ENCODE measurements around the gene TBR1. TPM values are rescaled to one million over a fixed set of nuclear protein-coding genes. Genes with fewer than 3 reads are reported as not detected.

The TBR1 gene
- total RNA-seq, 2 donors from 2014 or later: not detected

DNA sequence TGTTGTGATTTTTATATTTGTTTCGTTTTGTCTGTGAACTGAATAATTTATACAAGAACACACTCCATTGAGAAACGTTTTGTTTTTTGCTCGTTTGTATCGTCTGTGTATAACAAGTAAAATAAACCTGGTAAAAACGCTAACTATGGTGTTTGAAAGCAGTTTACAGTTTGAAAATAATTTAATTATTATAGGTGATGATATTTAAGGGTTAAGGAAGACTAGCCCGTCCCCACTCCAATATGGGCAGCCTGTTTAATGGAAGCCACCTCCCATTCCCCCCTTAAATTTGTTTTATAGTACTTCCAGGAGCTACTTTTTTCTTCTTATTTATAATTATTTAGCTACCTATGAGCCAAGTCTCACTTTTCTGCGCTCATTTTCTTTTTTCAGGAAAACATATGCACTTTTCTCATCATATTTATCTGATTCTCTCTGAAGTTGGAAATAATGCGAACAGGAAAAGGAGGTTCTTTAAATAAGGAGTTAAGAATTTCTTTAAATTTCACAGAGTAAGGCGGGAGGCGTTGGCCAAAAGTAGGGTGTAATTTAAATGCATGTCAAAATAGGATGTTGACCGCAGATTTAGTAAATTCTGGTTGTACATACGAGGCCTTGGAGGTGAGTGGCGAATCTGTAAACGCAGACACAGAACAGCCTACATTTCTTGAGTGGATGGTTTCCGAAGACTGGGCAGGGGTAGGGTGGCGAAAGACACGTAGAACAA is 9.8 kb downstream of the TBR1 start:
- intact Hi-C loops (cut with DNase I): no loop called here
- DNase-seq (no peak), ATAC-seq (no peak)

DNA sequence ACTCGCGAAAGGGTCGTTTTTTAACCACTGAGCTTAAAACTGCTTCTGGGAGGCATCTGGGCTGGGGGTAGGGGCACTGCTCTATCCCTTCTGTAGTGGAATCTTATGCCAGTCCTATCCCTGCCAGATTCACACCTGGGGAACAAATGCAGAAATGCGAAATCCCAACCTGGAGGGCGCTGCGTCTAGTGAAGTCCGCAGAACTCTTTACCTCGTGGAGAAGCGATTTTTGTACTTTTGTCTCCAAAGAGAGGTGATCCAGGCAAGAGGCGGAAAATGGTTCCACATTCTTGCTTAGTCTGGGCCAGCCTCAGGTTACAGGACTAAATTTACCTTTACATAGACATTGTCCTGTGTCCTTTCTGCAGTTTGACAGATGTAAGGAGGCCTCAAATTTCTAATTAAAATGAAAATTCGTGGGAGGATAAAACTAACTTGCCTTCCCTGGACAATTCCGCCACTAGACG is 10.4 kb downstream of the TBR1 start:
- DNase-seq (no peak), ATAC-seq (no peak)
- intact Hi-C loops (cut with DNase I): no loop called here

DNA sequence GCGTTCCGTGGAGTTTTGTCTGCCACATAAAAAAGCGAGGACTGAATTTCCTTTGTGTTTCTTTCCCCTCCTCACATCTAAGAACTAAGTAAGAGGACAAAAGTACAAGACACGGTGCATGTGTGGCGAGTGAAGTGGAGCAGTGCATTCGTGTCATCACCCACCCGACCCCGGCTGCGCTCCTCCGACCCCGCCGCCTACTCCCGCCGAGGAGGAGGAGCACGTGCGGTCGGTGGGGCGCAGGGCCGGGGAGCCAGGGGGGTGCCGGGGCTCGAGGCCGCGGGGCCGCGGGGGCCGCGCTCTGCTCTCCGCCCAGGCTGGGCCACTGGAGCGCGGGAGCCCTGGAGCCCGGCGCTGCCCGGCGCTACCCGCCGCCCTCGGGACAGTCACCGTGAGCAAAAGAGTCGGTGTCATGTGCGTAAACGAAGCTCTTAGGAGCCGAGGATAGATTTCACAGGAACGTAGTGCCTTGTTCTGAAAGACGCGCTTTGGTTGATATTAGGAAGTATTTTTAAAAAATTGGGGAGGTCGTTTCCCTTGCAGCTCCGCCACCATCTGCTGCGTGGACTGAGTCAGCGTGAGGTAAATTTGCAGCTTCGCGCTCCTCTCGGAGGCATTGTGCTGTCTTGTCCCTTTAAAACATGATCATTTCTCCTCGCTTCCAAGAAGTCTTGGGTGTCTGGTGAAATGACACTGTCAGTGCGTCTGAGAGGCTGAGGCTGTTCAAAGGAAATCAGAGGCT is 11.0 kb downstream of the TBR1 start:
- intact Hi-C loops (cut with DNase I): no loop called here
- peak in 1 of 2 donors; percentile 22 for ATAC-seq
- no peak for DNase-seq

DNA sequence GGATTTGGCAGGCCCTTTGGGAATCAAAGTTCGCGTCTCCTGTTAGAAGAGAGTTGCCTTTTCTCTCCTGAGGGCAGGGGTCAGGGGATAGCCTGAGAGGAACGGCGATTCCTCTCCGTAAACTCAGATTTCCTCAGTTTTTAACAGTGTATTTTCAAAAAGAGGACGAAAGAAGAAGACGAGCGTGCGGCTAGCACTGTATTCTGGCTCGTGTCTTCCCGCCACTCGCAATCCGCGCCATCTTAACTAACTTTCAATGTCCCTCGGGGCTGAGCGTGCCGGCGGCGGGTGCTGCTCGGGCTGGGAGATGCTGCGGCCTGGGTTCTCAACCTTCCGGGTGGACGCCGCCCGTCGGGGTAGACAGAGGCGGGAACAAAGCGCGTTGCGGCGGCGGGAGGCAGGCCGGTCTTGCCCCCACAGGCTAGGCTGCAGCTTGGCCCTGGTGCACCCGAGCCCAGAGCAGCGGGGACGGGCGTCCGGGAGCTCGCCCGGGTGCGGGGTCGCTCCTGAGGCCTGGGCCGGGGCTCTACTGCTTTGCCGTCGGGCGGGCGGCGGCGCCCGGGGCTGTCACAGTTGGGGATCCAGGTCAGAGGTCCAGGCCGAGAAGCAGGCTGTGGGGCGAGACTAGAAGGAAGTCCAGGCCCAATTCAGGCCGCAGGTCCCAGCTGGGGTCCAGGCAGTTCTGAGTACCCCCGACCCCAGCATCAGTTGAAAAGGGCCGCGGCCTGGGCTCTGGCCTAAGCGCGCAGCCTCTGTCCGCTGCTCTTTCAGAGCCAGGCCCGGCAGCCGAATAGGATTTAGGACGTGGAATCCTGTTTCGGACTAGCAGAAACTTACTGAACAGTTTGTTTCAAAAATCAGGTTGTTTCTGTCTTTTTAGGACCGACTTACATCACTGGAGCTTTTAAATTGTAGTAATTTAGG is 11.8 kb downstream of the TBR1 start:
- DNase-seq: no peak
- intact Hi-C loops (cut with DNase I): no loop called here
- ATAC-seq: peak in 1 of 2 donors; percentile 19

DNA sequence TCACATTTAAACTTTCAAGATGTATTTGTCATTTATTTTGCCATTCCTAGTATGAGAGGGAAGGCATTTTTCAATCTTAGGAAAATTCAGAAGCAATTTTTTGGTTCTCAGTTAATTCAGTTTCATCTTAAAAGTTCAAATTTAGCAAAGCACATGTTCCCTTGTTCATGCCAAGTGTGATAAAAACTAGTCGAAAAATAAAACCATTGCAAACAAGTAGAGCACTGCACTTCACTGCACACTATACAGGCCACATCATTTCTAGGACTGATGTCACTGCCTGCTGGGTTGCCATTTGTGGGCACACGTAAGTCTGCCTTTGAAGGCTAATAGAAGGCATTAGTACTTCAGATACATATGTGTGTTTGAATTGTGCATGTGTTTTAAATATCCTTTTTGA is 14.3 kb downstream of the TBR1 start:
- intact Hi-C loops (cut with DNase I): no loop called here
- no peak for DNase-seq
- no peak for ATAC-seq

DNA sequence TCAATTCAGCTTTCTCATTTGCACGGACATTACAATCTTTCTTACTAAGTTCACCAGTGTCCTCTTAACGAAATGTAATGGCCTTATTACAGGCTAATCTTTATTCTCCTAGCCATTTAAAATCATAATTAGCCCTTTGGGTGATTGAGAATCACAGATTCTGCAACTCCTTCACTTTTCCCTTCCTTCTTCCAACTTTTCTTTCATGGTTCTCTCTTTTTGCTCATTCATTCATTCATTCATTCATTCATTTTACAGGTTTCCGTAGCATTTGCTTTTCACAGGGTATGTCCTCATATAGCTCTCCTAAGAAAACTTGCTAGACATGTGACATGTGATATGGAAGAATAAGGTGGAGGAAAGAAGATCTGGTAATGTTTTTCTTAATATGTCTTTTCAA is 16.0 kb downstream of the TBR1 start:
- no peak for DNase-seq
- ATAC-seq: no peak
- intact Hi-C loops (cut with DNase I): no loop called here

DNA sequence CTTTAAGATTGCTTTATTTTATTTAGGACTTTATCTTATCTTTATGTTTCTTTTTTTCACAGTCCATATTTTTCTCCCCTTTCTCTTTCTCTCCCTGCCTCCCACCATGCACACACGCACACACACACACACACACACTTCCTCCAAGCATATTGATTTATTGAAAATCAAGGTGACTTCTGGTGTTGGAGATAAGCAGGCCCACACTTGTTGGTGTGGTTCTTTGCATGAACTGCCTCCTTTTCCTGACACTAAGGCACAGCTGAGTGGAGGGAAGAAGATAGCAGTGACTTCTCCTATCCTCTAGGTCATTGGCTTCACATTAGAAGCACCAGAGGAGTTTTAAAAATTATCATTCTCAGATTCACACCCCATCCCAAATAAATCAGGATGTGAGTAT is 18.0 kb downstream of the TBR1 start:
- ATAC-seq (no peak), DNase-seq (no peak)
- intact Hi-C loops (cut with DNase I): no loop called here

DNA sequence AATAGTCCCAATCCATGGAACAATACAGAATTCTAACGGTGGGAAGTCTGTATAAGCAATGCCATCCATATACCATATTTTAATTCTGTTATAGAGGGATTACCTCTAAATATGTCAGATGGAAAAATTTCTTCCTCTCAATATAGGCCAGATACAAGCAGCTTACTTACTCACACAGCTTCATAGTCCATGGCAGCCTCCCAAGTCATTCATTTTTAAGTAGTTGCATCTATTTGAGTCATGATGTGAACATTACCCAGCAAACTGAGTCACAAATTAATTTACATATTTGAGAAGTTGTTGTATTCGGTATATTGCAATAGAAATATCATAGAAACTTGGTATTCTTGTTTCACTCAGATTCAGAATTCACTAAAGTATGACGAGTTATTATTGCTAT is 20.3 kb downstream of the TBR1 start:
- intact Hi-C loops (cut with DNase I): no loop called here
- no peak for DNase-seq
- ATAC-seq: no peak

DNA sequence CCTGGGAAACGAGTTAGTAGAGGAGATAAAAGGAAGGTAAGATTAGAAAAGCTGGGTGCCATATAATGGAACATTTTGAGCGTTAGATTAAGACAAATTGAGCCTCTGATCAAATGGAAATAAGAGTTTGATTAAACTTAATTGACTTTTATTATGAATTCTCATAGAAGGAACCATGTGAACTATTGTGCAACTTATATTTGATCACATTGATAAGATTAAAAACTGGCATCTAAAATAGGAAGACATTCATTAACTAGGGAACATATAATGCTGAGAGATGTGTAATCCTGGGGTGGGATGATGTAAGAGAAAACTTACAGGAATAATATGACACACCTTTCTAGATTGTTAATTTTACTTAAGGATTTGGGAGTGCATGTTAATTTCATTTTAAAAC is 22.5 kb downstream of the TBR1 start:
- DNase-seq: no peak
- intact Hi-C loops (cut with DNase I): no loop called here
- ATAC-seq: no peak

DNA sequence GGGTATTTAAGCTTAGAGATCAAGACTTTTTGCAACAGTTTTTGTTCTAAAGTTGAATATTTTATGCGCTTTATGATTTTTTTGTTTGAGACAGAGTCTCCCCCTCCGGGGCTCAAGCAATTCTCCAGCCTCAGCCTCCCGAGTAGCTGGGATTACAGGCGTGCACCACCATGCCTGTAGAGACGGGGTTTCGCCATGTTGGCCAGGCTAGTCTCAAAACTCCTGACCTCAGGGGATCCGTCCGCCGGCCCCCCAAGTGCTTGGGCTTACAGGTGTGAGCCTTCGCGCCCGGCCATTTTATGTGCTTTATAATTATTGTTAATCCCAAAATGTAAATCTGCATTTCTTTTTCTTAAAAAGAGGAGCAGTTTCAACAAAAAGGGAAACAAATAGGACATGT is 29.0 kb downstream of the TBR1 start:
- no peak for DNase-seq
- ATAC-seq: no peak
- intact Hi-C loops (cut with DNase I): no loop called here

DNA sequence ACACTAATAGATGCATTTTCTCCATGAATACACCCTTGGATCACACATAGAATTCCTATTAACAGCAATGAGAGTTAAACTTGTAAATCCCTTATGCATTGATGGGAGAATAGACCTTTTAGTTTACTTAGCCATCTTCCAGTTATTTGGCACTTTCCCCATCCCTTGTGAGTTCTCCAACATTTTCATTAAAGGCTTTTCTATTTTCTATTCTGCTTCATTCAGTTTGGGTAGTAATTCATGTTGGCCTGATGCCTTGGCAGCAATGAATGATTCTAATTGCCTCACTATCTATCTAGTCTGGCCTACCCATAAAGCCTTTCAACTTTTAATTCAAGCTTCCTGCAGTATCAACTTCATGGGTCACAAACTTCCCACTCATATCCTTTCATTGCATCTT is 32.3 kb downstream of the TBR1 start:
- intact Hi-C loops (cut with DNase I): no loop called here
- no peak for ATAC-seq
- DNase-seq: no peak

DNA sequence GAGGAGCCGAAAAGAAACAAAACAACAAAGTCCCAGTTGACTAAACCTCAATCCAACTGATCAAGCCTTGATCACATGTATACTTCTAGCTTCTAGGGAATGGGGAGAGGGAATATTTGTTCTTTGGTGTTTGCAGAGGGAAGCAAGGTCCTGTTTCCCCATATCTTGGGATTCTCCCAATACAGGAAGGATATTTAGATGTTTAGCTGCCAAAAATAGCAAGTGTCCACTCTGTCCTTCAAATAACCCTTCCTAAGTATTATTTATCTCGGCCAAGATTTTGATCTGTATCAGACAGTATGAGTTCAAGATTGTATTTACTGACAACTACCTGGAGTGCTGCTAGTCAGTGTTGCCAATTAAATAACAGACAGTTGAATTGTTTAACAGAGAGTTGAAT is 55.5 kb downstream of the TBR1 start:
- DNase-seq (no peak), ATAC-seq (no peak)
- intact Hi-C loops (cut with DNase I): no loop called here

DNA sequence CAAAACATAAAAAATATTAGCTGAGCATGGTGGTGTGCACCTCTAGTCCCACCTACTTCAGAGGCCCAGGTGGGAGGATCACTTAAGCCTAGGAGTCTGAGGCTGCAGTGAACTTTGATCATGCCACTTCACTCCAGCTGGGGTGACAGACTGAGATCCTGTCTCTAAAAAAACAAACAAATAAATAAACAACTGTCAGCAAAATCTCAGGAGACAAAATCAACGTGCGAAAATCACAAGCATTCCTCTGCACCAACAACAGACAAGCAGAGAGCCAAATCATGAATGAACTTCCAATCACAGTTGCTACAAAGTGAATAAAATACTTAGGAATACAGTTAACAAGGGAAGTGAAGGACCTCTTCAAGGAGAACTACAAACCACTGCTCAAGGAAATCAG is 58.8 kb downstream of the TBR1 start:
- ATAC-seq (no peak), DNase-seq (no peak)
- intact Hi-C loops (cut with DNase I): no loop called here

Other genes with a start within 250 kb of the TBR1 start
- 10 to 100 TPM; 35.0 to 46.1 TPM for gene PSMD14, start 107.9 kb upstream of the TBR1 start, total RNA-seq
- not detected for gene SLC4A10, start 208.1 kb downstream of the TBR1 start, total RNA-seq

All from left cardiac atrium (tissue), 4 donors.